Measurements from ENCODE around the gene KREMEN2. TPM values are rescaled to one million over a fixed set of nuclear protein-coding genes. Genes with fewer than 3 reads are reported as not detected.

KREMEN2 gene
- total RNA-seq, 4 donors from 2014 or later, result not detected

DNA sequence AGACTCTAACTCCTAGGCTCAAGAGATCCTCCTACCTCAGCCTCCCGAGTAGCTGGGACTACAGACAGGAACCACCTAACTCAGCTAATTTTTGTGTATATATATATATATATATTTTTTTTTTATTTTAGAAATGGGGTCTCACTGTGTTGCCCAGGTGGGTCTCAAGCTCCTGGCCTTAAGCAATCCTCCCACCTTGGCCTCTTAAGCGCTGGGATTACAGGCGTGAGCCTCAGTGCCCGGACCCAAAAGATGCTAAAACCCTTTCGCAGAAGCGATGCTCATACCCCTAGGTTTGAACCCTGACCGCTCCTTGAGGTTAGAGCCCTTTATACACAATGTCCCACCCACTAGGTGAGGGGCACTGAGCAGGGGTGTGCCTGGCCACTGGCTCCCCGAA lies 46.4 kb downstream of the KREMEN2 start:
- no peaks in the 10 kb centered on the region for H3K9me3 ChIP-seq
- 50% methylated on average over 1 of the region's 8 CpGs; no CpG with 5 or more reads in 1 of the 2 donors for WGBS, 2 donors (ENCODE audit: low coverage in 1 of 2)
- no peaks in the 10 kb centered on the region for H3K4me1 ChIP-seq
- H3K4me3 ChIP-seq, result no peak overlapping the region
- no peak for ATAC-seq
- H3K27me3 ChIP-seq, result peaks cover 97% of the 10 kb centered on the region
- H3K27ac ChIP-seq, result no peak overlapping the region
- no peaks in the 10 kb centered on the region for H3K36me3 ChIP-seq
- TF ChIP-seq, protein P1, sequence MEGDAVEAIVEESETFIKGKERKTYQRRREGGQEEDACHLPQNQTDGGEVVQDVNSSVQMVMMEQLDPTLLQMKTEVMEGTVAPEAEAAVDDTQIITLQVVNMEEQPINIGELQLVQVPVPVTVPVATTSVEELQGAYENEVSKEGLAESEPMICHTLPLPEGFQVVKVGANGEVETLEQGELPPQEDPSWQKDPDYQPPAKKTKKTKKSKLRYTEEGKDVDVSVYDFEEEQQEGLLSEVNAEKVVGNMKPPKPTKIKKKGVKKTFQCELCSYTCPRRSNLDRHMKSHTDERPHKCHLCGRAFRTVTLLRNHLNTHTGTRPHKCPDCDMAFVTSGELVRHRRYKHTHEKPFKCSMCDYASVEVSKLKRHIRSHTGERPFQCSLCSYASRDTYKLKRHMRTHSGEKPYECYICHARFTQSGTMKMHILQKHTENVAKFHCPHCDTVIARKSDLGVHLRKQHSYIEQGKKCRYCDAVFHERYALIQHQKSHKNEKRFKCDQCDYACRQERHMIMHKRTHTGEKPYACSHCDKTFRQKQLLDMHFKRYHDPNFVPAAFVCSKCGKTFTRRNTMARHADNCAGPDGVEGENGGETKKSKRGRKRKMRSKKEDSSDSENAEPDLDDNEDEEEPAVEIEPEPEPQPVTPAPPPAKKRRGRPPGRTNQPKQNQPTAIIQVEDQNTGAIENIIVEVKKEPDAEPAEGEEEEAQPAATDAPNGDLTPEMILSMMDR (IDR thresholded peaks at IDR 0.05), result no peak
- TF ChIP-seq POLR2AphosphoS5 (IDR thresholded peaks at IDR 0.05), result no peak
- no peak for TF ChIP-seq POLR2A (IDR thresholded peaks at IDR 0.05)
- TF ChIP-seq EP300 (IDR thresholded peaks at IDR 0.05), result no peak

DNA sequence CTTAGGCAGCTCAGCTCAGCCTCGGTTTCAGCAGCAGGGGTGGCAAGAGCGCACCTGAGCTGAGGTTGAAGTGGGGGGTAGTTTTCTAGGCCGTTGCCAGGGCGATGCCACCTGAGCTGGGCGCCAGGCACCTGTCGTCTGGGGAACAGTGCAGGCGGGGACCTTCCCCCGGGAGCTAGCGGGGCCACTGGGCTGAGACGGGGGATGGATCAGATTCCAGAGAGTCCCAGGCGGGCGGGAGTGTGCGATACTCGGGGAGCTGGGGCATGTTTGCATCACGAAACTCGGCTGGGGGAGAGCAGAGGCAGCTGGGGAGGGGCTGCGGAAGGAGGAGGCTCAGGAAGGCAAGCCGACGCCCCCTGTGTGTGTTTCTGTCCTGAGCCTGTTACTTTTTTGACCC lies 48.2 kb downstream of the KREMEN2 start:
- no peaks in the 10 kb centered on the region for H3K4me1 ChIP-seq
- no peak for TF ChIP-seq EP300 (IDR thresholded peaks at IDR 0.05)
- TF ChIP-seq POLR2AphosphoS5 (IDR thresholded peaks at IDR 0.05), result no peak
- H3K4me3 ChIP-seq, result no peak overlapping the region
- no peak overlapping the region for H3K27ac ChIP-seq
- H3K36me3 ChIP-seq, result no peaks in the 10 kb centered on the region
- H3K9me3 ChIP-seq, result no peaks in the 10 kb centered on the region
- WGBS, 2 donors (ENCODE audit: low coverage in 1 of 2), result 4 to 20% methylated on average over 1 to 5 of the region's 19 CpGs
- H3K27me3 ChIP-seq, result peaks cover 93% of the 10 kb centered on the region
- no peak for ATAC-seq

DNA sequence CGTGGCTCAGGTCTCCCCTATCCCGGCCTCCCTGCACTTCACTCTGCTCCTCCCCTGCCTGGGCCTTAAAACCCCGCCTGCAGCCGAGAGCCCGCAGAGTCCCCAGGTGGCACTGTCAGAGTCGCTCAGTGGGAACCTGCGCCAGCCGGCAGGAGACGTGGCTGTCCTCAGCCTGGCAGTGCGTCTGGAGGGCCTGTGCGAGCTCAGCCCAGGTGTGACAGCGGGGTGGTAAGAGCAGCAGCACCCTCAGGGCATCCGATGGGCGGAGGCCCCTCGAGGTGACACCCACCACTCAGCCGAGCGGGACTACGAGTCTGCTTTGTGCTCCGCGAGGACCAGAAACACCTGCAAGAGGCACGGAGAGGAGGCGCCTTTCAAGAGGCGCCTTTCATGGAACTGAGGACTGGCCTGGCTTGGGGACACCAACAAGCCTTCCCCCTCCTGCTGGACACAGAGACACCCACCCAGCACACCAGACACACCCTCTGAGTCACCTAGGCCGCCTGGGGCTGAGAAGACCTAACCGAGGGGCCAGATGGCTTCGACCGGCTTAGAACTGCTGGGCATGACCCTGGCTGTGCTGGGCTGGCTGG lies 48.8 kb downstream of the KREMEN2 start, which contains the start of gene CLDN9:
Gene CLDN9 (plus strand): TSS at position 96 of the 593 bp plus-strand sequence. CDS start 440 bp downstream, at position 536.
- Histone ChIP-seq H3K4me1 (peaks cover 0 to 5% (median 0%) of the 10 kb centered on the region in 3 donors), H3K27me3 (peaks cover 93% of the 10 kb centered on the region), H3K27ac (no peak within 1 kb of the TSS), H3K4me3 (no peak within 1 kb of the TSS), H3K9me3 (no peaks in the 10 kb centered on the region), H3K36me3 (no peaks in the 10 kb centered on the region)
- no CpG with 5 or more reads among the region's 27 CpGs for WGBS, 2 donors (ENCODE audit: low coverage in 1 of 2)
- TF ChIP-seq POLR2A (IDR thresholded peaks at IDR 0.05) (no peak), POLR2AphosphoS5 (IDR thresholded peaks at IDR 0.05) (no peak), EP300 (IDR thresholded peaks at IDR 0.05) (no peak)
- TF ChIP-seq, protein P1 (IDR thresholded peaks at IDR 0.05), result no peak
- no peak for ATAC-seq

DNA sequence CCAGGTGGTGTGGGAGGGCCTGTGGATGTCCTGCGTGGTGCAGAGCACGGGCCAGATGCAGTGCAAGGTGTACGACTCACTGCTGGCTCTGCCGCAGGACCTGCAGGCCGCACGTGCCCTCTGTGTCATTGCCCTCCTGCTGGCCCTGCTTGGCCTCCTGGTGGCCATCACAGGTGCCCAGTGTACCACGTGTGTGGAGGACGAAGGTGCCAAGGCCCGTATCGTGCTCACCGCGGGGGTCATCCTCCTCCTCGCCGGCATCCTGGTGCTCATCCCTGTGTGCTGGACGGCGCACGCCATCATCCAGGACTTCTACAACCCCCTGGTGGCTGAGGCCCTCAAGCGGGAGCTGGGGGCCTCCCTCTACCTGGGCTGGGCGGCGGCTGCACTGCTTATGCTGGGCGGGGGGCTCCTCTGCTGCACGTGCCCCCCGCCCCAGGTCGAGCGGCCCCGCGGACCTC lies 49.4 kb downstream of the KREMEN2 start:
- no peak for TF ChIP-seq POLR2AphosphoS5 (IDR thresholded peaks at IDR 0.05)
- TF ChIP-seq, protein P1 (IDR thresholded peaks at IDR 0.05), result no peak
- TF ChIP-seq EP300 (IDR thresholded peaks at IDR 0.05), result no peak
- TF ChIP-seq POLR2A (IDR thresholded peaks at IDR 0.05), result no peak
- Histone ChIP-seq H3K27me3 (peaks cover 93% of the 10 kb centered on the region), H3K9me3 (no peaks in the 10 kb centered on the region), H3K27ac (no peak overlapping the region), H3K36me3 (no peaks in the 10 kb centered on the region), H3K4me3 (no peak overlapping the region), H3K4me1 (peaks cover 0 to 9% (median 0%) of the 10 kb centered on the region in 3 donors)
- no peak for ATAC-seq
- no CpG with 5 or more reads among the region's 27 CpGs for WGBS, 2 donors (ENCODE audit: low coverage in 1 of 2)

DNA sequence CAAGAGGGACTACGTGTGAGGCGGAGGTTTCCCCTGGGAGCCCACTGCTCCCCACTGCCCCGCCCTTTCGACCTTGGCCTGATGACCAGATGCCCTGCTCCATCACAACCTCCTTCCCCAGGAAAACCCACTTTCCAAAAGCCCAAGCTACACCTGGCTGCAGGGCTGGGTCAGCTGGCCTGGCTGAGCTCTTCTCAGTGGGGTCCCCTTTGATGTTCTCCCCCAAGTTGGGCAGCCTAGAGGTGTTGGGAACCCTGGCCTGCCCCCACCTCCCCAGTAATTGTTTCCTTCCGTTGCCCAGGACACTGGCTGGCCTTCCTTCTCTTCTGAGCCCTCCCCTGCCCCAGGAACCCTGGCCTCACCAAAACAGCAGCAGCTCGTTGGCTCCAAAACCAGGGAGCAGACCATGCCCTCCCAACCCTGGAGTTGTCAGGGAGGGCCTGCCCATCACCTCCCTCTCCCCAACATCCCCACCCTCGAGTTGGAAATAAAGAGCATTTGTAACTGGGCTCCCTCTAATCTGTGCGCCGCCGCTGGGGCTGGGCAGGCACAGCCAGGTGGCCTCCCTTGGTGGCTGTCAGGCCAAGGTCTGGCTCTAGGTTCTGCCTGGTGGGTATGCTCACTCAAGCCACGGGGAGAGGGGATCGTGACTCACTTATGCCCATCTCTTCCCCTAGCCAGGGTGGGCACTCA lies 50.1 kb downstream of the KREMEN2 start:
- WGBS, 2 donors (ENCODE audit: low coverage in 1 of 2), result 0 to 38% methylated on average over 1 to 2 of the region's 12 CpGs
- Histone ChIP-seq H3K27ac (no peak overlapping the region), H3K4me1 (peaks cover 0 to 9% (median 0%) of the 10 kb centered on the region in 3 donors), H3K36me3 (no peaks in the 10 kb centered on the region), H3K9me3 (no peaks in the 10 kb centered on the region), H3K4me3 (no peak overlapping the region), H3K27me3 (peaks cover 93% of the 10 kb centered on the region)
- no peak for TF ChIP-seq EP300 (IDR thresholded peaks at IDR 0.05)
- TF ChIP-seq, protein P1 (IDR thresholded peaks at IDR 0.05), result no peak
- no peak for TF ChIP-seq POLR2AphosphoS5 (IDR thresholded peaks at IDR 0.05)
- TF ChIP-seq POLR2A (IDR thresholded peaks at IDR 0.05), result no peak
- ATAC-seq, result no peak
